ENCODE results near the gene PHACTR3. TPM values are rescaled to one million over a fixed set of nuclear protein-coding genes. Genes with fewer than 3 reads are reported as not detected.

The PHACTR3 gene
- total and polyA plus RNA-seq, 2 of the 8 experiments (the other 6 are each of a cell fraction or from before 2014, with no cell fraction given) = 0.05 to 0.13 TPM

DNA sequence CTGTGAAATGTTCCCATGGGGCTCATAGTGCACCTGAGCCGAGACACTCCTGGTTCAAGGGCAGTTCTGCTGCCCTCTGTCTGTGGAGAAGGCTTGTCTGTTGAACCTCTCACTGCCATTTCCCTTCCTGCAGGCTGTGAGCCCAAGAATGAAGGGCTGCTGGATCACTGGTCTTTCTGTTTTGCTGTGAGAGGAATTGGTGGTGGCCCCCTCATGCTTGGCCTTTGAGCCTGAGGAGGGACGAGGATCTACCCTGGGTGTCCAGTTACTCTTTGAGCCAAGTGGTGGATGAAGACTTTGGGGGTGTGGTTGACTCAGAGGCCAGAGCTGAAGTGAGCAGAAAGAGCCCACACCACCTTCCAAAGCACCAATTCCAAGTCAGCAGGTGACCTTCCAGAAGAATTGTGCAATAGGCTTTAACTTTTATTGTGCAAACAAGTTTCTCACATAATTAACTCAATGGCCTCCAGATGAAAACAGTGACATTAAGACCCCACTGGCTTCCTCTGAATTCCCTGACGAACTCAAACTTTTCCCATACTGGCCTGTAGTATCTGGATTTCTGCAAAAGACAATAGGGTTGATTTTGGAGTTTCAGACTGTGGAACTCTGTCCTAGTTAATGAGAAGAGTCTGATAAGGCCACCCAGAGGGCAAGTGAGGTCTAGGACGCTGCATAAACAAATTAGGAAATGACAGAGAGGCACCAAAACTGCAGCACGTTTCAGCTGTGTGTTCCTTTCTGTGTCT is 101.5 kb downstream of the PHACTR3 start:
- Histone ChIP-seq H3K4me3 (ENCODE audit: extremely low read depth in 1 of 4, insufficient read depth in 2 of 4, low read depth in 3 of 4, low read length in 4 of 4) (no peak overlapping the region), H2BK12ac (ENCODE audit: low read depth, low read length) (no peak overlapping the region), H3K4ac (replicated peaks; ENCODE audit: insufficient read length, low read depth, low read length) (no peak overlapping the region), H3K27me3 (replicated peaks in 1 of 4; ENCODE audit: control insufficient read depth in 3 of 4, extremely low read depth in 1 of 4, insufficient read depth in 3 of 4, low read length in 3 of 4) (no peaks in the 10 kb centered on the region), H4K5ac (ENCODE audit: insufficient read length, low read depth, low read length) (no peak overlapping the region), H3K9me3 (ENCODE audit: insufficient read depth in 2 of 2, low read depth in 1 of 2, low read length in 1 of 2) (peaks cover 75 to 87% of the 10 kb centered on the region in 2 experiments), H3K79me2 (ENCODE audit: control insufficient read depth in 1 of 2, insufficient read depth in 2 of 2, low read length in 2 of 2) (no peaks in the 10 kb centered on the region), H2BK15ac (ENCODE audit: low read length) (no peak overlapping the region), H3K9ac (replicated peaks in 1 of 4; ENCODE audit: extremely low read depth in 1 of 4, low read depth in 3 of 4, low read length in 3 of 4) (no peak overlapping the region), H3K79me1 (ENCODE audit: low read depth, low read length) (no peaks in the 10 kb centered on the region), H2BK120ac (replicated peaks; ENCODE audit: low read depth, low read length) (no peak overlapping the region), H3K14ac (ENCODE audit: insufficient read length) (no peak overlapping the region), H3K4me2 (ENCODE audit: insufficient read depth in 1 of 2, low read depth in 2 of 2, low read length in 2 of 2) (no peak overlapping the region), H4K20me1 (replicated peaks in 1 of 2; ENCODE audit: control insufficient read depth in 1 of 2, insufficient read depth in 2 of 2, low read length in 2 of 2) (no peaks in the 10 kb centered on the region), H2BK20ac (ENCODE audit: low read length) (no peak overlapping the region), H3K23me2 (ENCODE audit: low read depth, low read length) (no peaks in the 10 kb centered on the region), H3K27ac (ENCODE audit: low read depth, low read length) (no peak overlapping the region), H3K36me3 (ENCODE audit: control insufficient read depth in 2 of 4, insufficient read depth in 4 of 4, low read length in 3 of 4) (no peaks in the 10 kb centered on the region), H2BK5ac (ENCODE audit: low read depth, low read length) (no peak overlapping the region), H4K91ac (replicated peaks; ENCODE audit: insufficient read length, low read length) (no peak overlapping the region), H3K4me1 (replicated peaks in 1 of 4; ENCODE audit: control insufficient read depth in 3 of 4, insufficient read depth in 4 of 4, low read length in 3 of 4) (no peaks in the 10 kb centered on the region), H3K23ac (ENCODE audit: insufficient read length) (no peak overlapping the region), H2AFZ (ENCODE audit: low read length) (no peak overlapping the region), H4K8ac (ENCODE audit: extremely low read depth, insufficient read depth, low read length) (no peak overlapping the region), H3K18ac (ENCODE audit: extremely low read depth, low read length) (no peak overlapping the region), H3K56ac (replicated peaks; ENCODE audit: insufficient read length, low read depth, low read length) (no peak overlapping the region), H2AK5ac (ENCODE audit: low read depth, low read length) (no peak overlapping the region)
- TF ChIP-seq EP300 (IDR thresholded peaks at IDR 0.05; ENCODE audit: borderline replicate concordance in 1 of 2, low read depth in 2 of 2, low read length in 2 of 2) = no peak
- TF ChIP-seq, protein P1, sequence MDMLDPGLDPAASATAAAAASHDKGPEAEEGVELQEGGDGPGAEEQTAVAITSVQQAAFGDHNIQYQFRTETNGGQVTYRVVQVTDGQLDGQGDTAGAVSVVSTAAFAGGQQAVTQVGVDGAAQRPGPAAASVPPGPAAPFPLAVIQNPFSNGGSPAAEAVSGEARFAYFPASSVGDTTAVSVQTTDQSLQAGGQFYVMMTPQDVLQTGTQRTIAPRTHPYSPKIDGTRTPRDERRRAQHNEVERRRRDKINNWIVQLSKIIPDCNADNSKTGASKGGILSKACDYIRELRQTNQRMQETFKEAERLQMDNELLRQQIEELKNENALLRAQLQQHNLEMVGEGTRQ (IDR thresholded peaks at IDR 0.05; ENCODE audit: low read length) = no peak
- WGBS, 2 experiments (ENCODE audit: extremely low coverage in 1 of 2, insufficient coverage in 1 of 2, insufficient read length in 1 of 2, insufficient replicate concordance in 2 of 2, low coverage in 1 of 2, low lambda C conversion rate in 2 of 2, missing lambda C conversion rate in 1 of 2) = 46% methylated on average over 5 of the region's 5 CpGs; no CpG with 5 or more reads in 1 of the 2 experiments
- DNase-seq (ENCODE audit: low read depth in 1 of 2, low spot score in 2 of 2) (no peak), FAIRE-seq (no peak)
- ChIA-PET CTCF (ENCODE audit: partially characterized antibody) (no interaction called here), POLR2A (ENCODE audit: partially characterized antibody) (no interaction called here)
